Right renal pelvis (tissue), 4 donors: ENCODE results near the gene HERC2. TPM values are rescaled to one million over a fixed set of nuclear protein-coding genes. Genes with fewer than 3 reads are reported as not detected.
"Not testable (repeated sequence)": the region's sequence is repeated elsewhere in the genome, so short reads cannot be mapped to it uniquely, and the experiment has no call there.

Experiments used
- DNase-seq, 4 donors: peaks; one replicate each; pipeline ENCODE4 v3.0.0-alpha.2; 2013; ENCODE audit warnings: low read depth in 4 of 4, low spot score in 3 of 4, missing footprints in 1 of 4
- polyA plus RNA-seq, 4 donors: library from polyadenylated mRNA; unstranded; fragments of 120-200 nt; gene quantifications; one replicate each; pipeline ENCODE4 v1.2.1, GENCODE V29; 2013; ENCODE audit not compliant: insufficient read length in 4 of 4

The HERC2 gene
- 10 to 100 TPM; 46.4 to 54.2 (median 50.4) TPM for polyA plus RNA-seq

- DNase-seq = not testable (repeated sequence)
Measured at GRCh38 chr15:28322129-28322588, at the start of gene HERC2. HERC2 (minus strand) TSS chr15:28322179; CDS start chr15:28321433, 746 bp downstream.

GRCh38 chr15:28365502-28365901 is 43.5 kb upstream of the HERC2 start:
- not testable (repeated sequence) for DNase-seq

- DNase-seq = not testable (repeated sequence)
Measured at GRCh38 chr15:28357984-28358383, 36.0 kb upstream of the HERC2 start, which contains the start of gene GOLGA6L24. GOLGA6L24 (minus strand) TSS chr15:28358084; CDS start chr15:28358023, 61 bp downstream.

GRCh38 chr15:28321358-28322078 is 461 bp downstream of the HERC2 start:
- not testable (repeated sequence) for DNase-seq

GRCh38 chr15:28319725-28320124 is 2.3 kb downstream of the HERC2 start:
- not testable (repeated sequence) for DNase-seq

GRCh38 chr15:28318828-28319227 is 3.2 kb downstream of the HERC2 start:
- DNase-seq = not testable (repeated sequence)

- DNase-seq = not testable (repeated sequence)
Measured at GRCh38 chr15:28318122-28318521, 3.9 kb downstream of the HERC2 start.

- not testable (repeated sequence) for DNase-seq
Measured at GRCh38 chr15:28316958-28317357, 5.0 kb downstream of the HERC2 start.

- DNase-seq = not testable (repeated sequence)
Measured at GRCh38 chr15:28310454-28310853, 11.5 kb downstream of the HERC2 start.

GRCh38 chr15:28308718-28309117 is 13.3 kb downstream of the HERC2 start:
- not testable (repeated sequence) for DNase-seq

- DNase-seq = not testable (repeated sequence)
Measured at GRCh38 chr15:28305700-28306099, 16.3 kb downstream of the HERC2 start.

- DNase-seq = not testable (repeated sequence)
Measured at GRCh38 chr15:28297434-28297833, 24.5 kb downstream of the HERC2 start.

- DNase-seq = not testable (repeated sequence)
Measured at GRCh38 chr15:28296814-28297213, 25.2 kb downstream of the HERC2 start.

GRCh38 chr15:28295009-28295563 is 26.9 kb downstream of the HERC2 start:
- DNase-seq = not testable (repeated sequence)

- DNase-seq = not testable (repeated sequence)
Measured at GRCh38 chr15:28294560-28294959, 27.4 kb downstream of the HERC2 start.

- no peak for DNase-seq
Measured at GRCh38 chr15:28289694-28290463, 32.1 kb downstream of the HERC2 start.

GRCh38 chr15:28288830-28289693 is 32.9 kb downstream of the HERC2 start:
- not testable (repeated sequence) for DNase-seq

GRCh38 chr15:28286659-28287058 is 35.3 kb downstream of the HERC2 start:
- not testable (repeated sequence) for DNase-seq

- no peak for DNase-seq
Measured at GRCh38 chr15:28286031-28286430, 35.9 kb downstream of the HERC2 start.

- no peak for DNase-seq
Measured at GRCh38 chr15:28281876-28282275, 40.1 kb downstream of the HERC2 start.
